ENCODE results near the gene NDUFS2.
A peak's percentile ranks its signal among the peaks of the same experiment; 100 is the strongest.

The NDUFS2 gene

GRCh38 chr1:161196521-161197451, 5.4 kb upstream of the NDUFS2 start:
- DNase-seq: no peak

GRCh38 chr1:161197560-161198193, 4.5 kb upstream of the NDUFS2 start:
- no peak for DNase-seq

- DNase-seq: no peak
Observed at GRCh38 chr1:161198194-161198896, 3.8 kb upstream of the NDUFS2 start.

DNA sequence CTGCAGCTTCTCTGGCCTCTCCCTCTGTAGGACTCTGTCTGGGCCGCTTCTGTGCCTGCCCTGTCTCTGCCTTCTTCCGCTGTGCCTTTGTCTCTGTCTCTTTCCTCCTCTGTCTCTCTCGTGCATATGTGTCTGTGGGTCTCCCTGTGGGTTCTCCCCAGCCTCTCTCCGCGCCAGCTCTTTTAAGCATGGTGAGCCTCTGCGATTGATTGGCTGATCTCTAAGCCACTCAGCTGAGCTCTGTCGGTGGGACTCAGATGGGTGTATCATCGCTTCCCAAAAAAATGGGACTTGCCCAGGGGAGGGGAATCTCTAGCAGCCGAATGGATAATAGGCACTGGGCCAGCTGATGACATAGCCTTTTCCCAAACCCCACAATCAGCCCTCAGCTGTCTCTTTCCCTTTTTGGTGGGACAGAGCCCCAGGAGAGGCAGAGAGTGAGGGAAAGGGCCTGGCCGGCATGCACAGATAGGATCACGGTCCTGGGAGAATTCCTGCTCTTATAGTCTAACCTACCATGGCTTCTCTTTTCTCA, 3.2 kb upstream of the NDUFS2 start, which contains the start of gene ADAMTS4:
Gene ADAMTS4, minus strand, starts transcription at position 158 of the 535 bp plus-strand sequence. CDS start 427 bp downstream, outside the sequence.
- no peak for DNase-seq

GRCh38 chr1:161199506-161200139, 2.5 kb upstream of the NDUFS2 start:
- DNase-seq: no peak

- no peak for DNase-seq
Observed at GRCh38 chr1:161200421-161200991, 1.7 kb upstream of the NDUFS2 start.

DNA sequence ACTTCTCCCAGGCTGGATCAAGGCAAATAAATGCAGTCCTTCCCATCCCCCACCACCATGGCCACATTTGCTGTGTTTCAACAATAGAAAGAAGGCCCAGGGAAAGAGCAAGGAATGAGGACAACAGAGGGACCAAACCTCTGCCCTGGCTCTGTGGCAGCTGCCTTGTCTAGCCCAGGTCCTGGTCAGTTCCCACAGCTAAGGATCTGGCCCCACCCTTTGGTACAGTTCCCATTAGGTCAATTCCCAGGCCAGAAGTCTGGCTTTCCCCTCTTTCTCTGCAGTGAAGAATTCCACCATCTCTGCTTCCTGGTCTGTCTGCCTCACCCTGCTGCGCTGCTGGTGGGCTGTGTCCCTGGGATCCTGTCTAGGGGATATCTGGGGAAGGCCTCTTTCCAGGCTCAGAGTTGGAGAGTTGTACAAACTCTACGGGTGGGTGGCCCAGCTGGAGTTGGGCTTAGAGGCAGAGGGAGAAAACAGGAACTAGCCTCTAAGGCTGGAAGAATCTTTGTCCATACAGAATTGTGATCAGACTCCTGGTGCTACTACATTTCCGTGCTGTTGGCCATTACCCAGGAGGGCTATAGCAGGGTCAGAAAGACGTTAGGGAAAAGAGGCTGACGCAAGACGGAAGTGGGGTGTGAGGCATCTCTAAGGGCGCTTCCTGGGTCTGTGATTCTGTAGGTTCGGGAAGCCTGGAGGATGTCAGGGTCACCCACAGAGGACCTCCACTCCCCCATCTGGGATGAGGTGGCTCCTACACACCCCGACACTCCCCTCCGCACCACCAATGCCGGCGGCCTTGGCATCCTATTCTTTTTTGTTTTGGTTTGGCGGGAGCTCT, 953 bp upstream of the NDUFS2 start:
- no peak for DNase-seq

DNA sequence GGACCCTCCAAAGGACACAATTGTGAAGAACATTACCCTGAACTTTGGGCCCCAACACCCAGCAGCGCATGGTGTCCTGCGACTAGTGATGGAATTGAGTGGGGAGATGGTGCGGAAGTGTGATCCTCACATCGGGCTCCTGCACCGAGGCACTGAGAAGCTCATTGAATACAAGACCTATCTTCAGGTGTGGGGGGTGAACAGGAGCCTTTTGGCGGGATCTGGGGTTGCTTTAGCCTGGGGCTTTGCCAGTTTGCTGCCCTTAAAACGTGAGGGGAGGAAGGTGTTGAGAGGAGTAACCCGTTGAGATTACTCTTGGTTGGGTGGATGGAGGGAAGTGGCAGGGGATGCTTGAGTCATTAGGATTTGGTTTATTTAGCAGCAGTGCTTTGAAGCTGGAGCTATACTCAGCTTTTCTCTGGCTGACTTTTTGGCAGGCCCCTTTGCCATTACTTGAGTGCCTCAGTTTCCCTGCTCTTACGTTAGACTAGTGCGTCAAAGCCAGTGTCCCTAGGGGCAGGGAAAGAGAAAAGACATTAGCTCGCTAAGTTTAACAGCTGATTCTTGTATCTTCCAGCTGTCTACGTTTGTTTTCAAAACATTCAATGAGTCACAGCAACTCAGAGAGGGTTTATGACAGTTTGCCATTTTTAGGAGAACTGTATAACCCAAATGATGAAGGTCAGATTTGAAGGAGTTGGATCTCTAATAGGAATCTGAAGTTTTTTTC, 4.4 kb downstream of the NDUFS2 start:
- no peak for DNase-seq

DNA sequence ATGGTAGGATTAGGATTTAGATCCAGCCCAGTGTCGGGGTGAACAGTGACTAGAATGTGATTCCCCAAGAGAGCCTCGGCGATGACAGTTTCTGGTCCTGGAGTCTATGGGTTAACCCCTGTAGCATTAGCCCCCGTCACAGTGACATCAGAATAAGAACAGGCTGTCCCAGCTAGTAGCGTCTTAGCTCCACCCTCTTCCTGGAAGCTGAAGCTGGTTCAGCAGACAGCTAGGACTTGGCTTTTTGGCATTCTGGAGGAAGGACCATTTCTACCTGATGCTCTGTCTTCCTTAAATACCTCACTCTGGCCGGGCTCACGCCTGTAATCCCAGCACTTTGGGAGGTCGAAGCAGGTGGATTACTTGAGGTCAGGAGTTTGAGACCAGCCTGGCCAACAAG, 5.0 kb downstream of the NDUFS2 start:
- DNase-seq: no peak

DNA sequence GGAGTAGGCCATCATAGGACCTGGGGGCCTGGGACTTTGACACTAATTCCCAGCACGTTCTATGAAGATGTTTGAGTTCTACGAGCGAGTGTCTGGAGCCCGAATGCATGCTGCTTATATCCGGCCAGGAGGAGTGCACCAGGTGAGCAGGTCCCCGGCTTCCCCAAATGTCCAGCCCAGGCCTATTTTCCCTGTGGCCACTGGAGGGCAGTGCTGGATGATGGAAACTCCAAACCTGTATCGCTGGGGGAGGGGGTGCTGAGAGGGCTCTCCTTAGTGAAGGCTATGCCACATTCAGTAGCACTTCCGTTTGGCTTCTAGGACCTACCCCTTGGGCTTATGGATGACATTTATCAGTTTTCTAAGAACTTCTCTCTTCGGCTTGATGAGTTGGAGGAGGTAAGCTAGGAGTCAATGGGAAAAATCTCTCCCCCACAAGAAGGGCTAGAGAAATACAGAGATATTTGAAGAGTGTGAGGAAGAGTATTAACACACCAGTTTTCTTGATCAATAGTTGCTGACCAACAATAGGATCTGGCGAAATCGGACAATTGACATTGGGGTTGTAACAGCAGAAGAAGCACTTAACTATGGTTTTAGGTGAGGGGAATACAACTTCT, 7.7 kb downstream of the NDUFS2 start:
- peak; percentile 70 for DNase-seq

- DNase-seq: no peak
Observed at GRCh38 chr1:161214369-161214768, 12.2 kb downstream of the NDUFS2 start.

DNA sequence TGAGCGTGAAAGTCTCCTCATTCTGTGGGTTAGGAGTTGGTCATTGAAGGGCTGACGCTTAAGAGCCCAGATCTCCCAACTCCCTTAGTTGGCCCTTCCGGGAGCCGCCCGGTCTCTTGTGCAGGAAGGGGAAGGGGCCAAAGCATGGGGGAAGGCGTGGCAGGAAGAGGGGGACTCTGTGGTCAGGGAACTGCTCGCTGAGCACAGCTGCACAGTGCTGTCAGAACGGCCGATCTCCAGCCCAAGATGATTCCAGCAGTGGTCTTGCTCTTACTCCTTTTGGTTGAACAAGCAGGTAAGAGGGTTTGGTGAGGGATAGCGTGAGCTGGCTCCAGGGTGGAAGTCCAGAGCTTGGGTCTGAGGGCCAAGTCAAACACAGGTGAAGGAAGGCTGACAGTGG, 12.9 kb downstream of the NDUFS2 start, which contains the start of gene FCER1G:
Gene FCER1G, plus strand, starts transcription at position 220 of the 400 bp plus-strand sequence. Its CDS starts 27 bp downstream, at position 247.
- DNase-seq: no peak

DNA sequence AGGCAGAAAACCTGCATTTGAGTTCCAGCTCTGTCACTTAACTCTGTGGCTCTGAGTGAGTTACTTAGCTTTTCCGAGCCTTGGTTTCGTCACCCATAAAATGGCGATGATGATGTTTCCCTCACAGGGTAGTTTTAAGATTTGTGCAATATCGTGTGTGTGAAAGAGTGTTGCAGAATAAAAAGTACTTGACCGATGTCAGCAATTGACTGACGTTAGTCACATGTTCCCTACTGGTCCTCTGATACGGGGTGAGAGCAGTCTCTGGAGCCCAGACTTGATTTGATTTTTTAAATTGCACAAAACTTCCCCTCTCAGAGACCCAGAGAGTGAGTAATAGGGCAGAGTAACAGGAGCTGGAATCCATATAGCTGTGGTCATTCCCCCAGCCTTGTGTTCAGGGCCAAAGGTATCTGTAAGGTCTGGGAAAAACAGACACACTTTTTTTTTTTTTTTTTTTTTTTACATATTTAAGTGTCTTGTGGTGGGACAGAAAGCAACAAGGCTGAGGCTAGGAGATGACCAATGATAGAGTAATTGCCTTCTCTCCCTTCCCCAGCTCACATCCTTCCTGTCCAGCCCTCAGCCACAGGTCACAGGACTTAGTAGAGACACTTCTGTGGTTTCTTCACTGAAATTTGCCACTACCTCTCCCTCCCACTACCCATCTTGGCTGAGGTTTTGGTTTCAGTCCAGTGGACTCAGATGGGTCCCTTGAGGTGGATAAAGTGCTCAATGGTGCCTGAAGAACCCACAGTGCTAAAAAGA, 15.0 kb downstream of the NDUFS2 start:
- no peak for DNase-seq

DNA sequence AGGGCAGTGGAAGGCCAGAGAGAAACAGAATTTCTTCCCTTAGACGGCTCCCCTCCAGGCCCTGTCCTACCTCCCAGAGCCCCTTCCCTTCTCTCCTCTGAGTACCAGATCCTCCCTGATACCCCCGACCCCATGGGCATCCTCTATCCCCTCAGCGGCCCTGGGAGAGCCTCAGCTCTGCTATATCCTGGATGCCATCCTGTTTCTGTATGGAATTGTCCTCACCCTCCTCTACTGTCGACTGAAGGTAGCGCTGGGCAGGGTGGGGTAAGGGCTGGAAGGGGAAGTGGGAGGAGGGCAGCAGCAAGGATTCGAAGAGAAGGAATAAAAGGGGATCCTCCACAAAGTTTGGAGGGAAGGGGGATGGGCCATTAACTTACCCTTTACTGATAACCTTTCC, 15.7 kb downstream of the NDUFS2 start:
- no peak for DNase-seq

DNA sequence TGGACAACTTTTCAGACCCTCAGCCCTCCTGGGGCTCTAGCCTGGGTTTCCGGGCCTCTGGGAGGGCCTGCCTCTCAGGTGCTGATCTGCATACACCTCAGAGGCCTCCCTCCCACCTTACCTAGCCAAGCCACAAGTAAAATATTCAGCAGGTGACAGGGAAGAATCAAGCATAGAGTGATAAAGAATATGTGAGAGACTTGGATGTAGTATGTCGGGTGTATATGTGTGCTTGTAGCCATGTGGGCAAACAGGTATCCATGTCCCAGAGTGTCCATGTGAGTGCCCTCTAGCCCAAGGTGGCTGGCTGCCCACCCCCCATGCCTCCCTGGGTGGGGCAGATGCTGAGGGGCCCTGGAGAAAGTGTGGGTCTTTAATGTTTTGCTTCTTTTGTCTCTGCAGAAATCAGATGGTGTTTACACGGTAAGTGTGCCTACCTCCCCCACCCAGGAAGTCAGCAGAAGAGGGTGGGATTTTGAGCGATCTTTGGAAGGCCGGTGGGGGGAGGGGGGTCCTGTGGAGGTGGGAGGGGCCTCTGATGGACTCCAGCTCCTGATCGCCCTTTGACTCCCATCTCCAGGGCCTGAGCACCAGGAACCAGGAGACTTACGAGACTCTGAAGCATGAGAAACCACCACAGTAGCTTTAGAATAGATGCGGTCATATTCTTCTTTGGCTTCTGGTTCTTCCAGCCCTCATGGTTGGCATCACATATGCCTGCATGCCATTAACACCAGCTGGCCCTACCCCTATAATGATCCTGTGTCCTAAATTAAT, 16.3 kb downstream of the NDUFS2 start:
- DNase-seq: no peak

DNA sequence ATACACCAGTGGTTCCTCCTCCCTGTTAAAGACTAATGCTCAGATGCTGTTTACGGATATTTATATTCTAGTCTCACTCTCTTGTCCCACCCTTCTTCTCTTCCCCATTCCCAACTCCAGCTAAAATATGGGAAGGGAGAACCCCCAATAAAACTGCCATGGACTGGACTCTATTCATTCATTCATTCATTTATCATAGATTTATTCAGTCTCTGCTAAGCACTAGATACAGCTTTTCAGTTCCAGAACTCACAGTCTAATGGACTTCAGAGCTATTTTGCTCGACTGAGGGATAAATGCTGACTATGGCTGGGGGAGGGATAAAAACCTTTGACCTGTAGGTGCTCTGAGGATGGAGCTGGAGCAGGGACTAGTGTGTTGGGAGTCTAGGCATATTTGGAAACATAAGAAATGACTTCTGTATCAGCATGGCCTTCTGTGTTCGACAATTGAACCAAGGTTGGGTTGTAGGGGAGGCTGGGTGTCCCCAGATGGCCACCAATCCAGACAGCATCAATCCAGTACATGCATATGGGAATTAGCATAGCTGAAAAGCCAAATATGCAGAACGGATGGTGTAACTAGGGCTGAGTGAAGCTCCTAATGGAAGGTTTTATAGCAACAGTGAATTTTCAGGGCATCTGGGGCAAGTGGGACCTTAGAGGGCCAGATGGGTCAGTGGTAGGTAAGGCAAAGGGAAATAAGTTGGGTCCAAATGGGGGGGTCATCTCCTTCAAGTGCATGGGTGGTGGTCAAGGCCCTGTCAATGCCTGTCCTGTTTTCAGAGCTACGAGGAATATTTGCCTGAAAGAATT, 17.1 kb downstream of the NDUFS2 start:
- no peak for DNase-seq

GRCh38 chr1:161220002-161220401, 17.8 kb downstream of the NDUFS2 start:
- no peak for DNase-seq
